Neural cell (in vitro differentiated cells): Measurements from ENCODE around the gene ETFB.

Source experiments
- CTCF ChIP-seq: fragments of 450-650 bp; IDR thresholded peaks from 2 replicates; pipeline ENCODE4 v1.5.1; 2014; ENCODE audit warnings: antibody characterized with exemption, mild to moderate bottlenecking, moderate library complexity; ENCODE audit not compliant: poor library complexity, severe bottlenecking
- EP300 ChIP-seq: fragments of 450-650 bp; conservative IDR thresholded peaks from 2 replicates; pipeline ENCODE4 v1.6.1; 2014; ENCODE audit warnings: antibody characterized with exemption, mild to moderate bottlenecking, moderate library complexity; ENCODE audit not compliant: poor library complexity, severe bottlenecking

GRCh38 chr19:51319649-51320279 lies 46.4 kb downstream of the ETFB start:
- no peak for TF ChIP-seq CTCF
- TF ChIP-seq EP300, result no peak
